ENCODE data around the gene OR4D6. TPM values are rescaled to one million over a fixed set of nuclear protein-coding genes. Genes with fewer than 3 reads are reported as not detected.

OR4D6 gene
- total RNA-seq: not detected

DNA sequence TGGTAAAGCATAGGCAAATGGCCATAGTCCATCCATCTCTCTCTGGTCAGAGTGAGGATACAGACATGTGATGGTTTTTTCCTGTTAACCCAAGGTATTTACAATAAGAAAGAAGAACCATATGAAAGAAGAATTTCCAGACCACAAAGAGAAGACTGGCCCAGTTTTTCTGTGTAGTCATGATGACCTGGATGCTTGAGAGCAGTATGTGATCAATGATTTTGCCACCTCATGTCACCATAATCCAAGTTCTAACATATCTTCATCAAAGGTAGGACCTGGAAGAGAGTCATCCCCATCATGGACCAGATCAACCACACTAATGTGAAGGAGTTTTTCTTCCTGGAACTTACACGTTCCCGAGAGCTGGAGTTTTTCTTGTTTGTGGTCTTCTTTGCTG is at the start of gene OR4D6:
OR4D6 (plus strand) TSS at position 301 of the 400 bp plus-strand sequence; CDS start at position 301, 0 bp downstream.
- H3K4me3 ChIP-seq: no peak within 1 kb of the TSS
- no peaks in the 10 kb centered on the region for H3K4me1 ChIP-seq
- TF ChIP-seq, protein P1, sequence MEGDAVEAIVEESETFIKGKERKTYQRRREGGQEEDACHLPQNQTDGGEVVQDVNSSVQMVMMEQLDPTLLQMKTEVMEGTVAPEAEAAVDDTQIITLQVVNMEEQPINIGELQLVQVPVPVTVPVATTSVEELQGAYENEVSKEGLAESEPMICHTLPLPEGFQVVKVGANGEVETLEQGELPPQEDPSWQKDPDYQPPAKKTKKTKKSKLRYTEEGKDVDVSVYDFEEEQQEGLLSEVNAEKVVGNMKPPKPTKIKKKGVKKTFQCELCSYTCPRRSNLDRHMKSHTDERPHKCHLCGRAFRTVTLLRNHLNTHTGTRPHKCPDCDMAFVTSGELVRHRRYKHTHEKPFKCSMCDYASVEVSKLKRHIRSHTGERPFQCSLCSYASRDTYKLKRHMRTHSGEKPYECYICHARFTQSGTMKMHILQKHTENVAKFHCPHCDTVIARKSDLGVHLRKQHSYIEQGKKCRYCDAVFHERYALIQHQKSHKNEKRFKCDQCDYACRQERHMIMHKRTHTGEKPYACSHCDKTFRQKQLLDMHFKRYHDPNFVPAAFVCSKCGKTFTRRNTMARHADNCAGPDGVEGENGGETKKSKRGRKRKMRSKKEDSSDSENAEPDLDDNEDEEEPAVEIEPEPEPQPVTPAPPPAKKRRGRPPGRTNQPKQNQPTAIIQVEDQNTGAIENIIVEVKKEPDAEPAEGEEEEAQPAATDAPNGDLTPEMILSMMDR (IDR thresholded peaks at IDR 0.05): no peak
- no peak within 1 kb of the TSS for H3K27ac ChIP-seq
- H3K36me3 ChIP-seq: no peaks in the 10 kb centered on the region
- no peaks in the 10 kb centered on the region for H3K27me3 ChIP-seq
- DNase-seq (ENCODE audit: low spot score in 2 of 2): no peak
- no peaks in the 10 kb centered on the region for H3K9me3 ChIP-seq
- intact Hi-C loops (cut with DNase I): no loop called here

DNA sequence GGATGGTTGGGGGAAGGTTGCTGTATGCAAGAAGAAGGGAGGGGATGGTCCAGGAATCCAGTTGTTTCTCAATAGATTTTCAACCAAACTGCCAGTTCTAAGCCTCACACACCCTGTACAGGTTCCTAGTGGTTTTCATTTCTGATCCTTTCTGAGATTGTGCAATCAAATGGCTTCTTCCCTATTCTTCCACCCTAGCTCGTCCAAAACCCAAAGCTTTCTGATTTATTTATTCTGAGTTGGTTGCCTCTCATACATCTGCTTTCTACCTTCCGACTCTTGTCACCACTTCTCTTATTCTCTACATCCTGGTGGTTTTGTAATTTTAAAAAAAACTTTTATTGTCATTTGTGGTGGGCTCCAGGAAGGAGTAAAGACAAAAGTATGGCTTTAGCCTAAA is 43.1 kb upstream of the OR4D6 start:
- Histone ChIP-seq H3K36me3 (no peaks in the 10 kb centered on the region), H3K27me3 (no peaks in the 10 kb centered on the region), H3K9me3 (no peaks in the 10 kb centered on the region), H3K4me1 (no peaks in the 10 kb centered on the region), H3K4me3 (no peak overlapping the region), H3K27ac (no peak overlapping the region)
- TF ChIP-seq, protein P1 (IDR thresholded peaks at IDR 0.05): no peak
- intact Hi-C loops (cut with DNase I): no loop called here
- no peak for DNase-seq (ENCODE audit: low spot score in 2 of 2)

DNA sequence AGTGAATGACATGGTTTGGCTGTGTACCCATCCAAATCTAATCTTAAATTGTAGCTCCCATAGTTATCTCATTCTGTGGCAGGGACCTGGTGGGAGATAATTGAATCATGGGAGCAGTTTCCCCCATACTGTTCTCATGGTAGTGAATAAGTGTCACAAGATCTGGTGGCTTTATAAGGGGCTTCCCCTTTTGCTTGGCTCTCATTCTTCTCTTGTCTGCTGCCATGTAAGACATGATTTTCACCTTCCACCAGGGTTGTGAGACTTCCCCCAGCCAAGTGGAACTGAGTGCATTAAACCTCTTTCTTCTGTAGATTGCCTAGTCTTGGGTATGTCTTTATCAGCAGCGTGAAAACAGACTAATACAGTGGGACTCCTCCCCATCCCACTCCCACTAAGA is 41.6 kb upstream of the OR4D6 start:
- no peak overlapping the region for H3K4me3 ChIP-seq
- no peaks in the 10 kb centered on the region for H3K9me3 ChIP-seq
- no peak for DNase-seq (ENCODE audit: low spot score in 2 of 2)
- H3K27me3 ChIP-seq: no peaks in the 10 kb centered on the region
- no peak overlapping the region for H3K27ac ChIP-seq
- H3K36me3 ChIP-seq: no peaks in the 10 kb centered on the region
- TF ChIP-seq, protein P1 (IDR thresholded peaks at IDR 0.05): no peak
- H3K4me1 ChIP-seq: no peaks in the 10 kb centered on the region
- intact Hi-C loops (cut with DNase I): no loop called here

DNA sequence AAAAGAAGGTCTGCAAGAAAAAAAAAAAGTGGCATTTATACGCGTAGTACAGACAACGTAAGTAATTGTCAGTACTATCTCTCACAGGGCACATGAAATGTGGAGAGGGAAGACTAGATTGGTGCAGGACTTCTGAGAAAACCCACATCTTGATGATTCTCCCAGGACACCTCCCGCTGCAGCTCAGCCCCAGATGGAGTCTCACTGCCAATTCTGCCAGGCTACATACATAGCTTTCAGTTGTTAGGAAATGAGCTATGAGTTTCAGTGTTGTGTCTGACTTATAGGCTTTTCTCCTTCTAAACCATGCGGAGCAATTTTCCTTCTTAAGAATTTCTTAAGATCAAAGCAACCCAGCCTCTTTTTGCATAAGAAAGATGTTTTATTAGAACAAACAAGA is 40.1 kb upstream of the OR4D6 start:
- intact Hi-C loops (cut with DNase I): no loop called here
- DNase-seq (ENCODE audit: low spot score in 2 of 2): no peak

DNA sequence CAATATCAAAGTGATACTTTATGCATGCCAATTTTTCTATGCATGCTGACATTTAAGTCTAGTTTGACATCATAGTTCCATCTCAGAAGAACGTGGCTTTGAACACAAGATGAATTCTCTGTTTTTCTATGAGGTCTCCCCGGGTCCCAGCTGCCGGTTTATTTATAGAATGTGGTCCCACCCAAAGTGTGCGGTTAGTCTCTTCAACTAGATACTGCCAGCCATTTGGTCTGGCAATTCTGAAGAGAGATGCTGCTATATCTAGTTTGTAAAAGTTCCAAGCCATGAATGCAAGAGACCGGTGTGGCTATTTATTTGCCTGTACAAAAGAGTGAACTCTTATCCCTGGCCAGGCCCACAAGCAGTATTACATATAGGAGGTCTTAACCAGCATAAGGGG is 39.7 kb upstream of the OR4D6 start:
- H3K27ac ChIP-seq: no peak overlapping the region
- TF ChIP-seq, protein P1 (IDR thresholded peaks at IDR 0.05): no peak
- no peak overlapping the region for H3K4me3 ChIP-seq
- DNase-seq (ENCODE audit: low spot score in 2 of 2): no peak
- H3K9me3 ChIP-seq: no peaks in the 10 kb centered on the region
- intact Hi-C loops (cut with DNase I): no loop called here
- no peaks in the 10 kb centered on the region for H3K27me3 ChIP-seq
- H3K36me3 ChIP-seq: no peaks in the 10 kb centered on the region
- no peaks in the 10 kb centered on the region for H3K4me1 ChIP-seq

More for the DNA sequence above, 40.1 kb upstream of the OR4D6 start:
- no peaks in the 10 kb centered on the region for H3K36me3 ChIP-seq
- no peak overlapping the region for H3K27ac ChIP-seq
- no peaks in the 10 kb centered on the region for H3K9me3 ChIP-seq
- H3K4me1 ChIP-seq: no peaks in the 10 kb centered on the region
- no peak overlapping the region for H3K4me3 ChIP-seq
- TF ChIP-seq, protein P1 (IDR thresholded peaks at IDR 0.05): no peak
- no peaks in the 10 kb centered on the region for H3K27me3 ChIP-seq

DNA sequence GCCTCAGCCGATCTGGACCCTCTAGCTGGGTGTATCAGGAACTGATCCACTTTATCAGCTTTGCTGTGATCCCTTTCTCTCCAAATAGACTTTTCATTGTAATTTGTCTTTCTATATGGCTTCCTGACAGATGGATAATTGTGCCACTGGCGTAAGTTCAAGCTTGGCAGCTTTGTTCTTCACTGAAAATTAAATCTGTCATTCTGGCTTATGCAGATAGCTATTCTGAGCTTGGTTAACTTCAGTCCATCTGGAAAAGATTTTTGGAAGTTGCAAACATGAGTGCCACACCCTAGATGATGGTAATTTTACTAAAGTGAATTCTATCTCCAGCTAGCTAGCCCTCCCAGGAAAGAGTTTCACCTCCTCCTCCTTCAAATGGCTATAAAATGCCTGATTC is 38.6 kb upstream of the OR4D6 start:
- TF ChIP-seq, protein P1 (IDR thresholded peaks at IDR 0.05): no peak
- DNase-seq (ENCODE audit: low spot score in 2 of 2): no peak
- no peak overlapping the region for H3K27ac ChIP-seq
- no peaks in the 10 kb centered on the region for H3K27me3 ChIP-seq
- intact Hi-C loops (cut with DNase I): no loop called here
- H3K9me3 ChIP-seq: no peaks in the 10 kb centered on the region
- H3K4me3 ChIP-seq: no peak overlapping the region
- no peaks in the 10 kb centered on the region for H3K4me1 ChIP-seq
- no peaks in the 10 kb centered on the region for H3K36me3 ChIP-seq

Measured in ascending aorta (tissue), 2 donors.